ENCODE results near the gene ANP32B. TPM values are rescaled to one million over a fixed set of nuclear protein-coding genes. Genes with fewer than 3 reads are reported as not detected.

ANP32B gene
- total and polyA plus RNA-seq, 2 experiments from 2014 or later, result 13.1 to 114 TPM

- Histone ChIP-seq H4K20me1 (replicated peaks; ENCODE audit: insufficient read depth) (no peaks in the 10 kb centered on the region), H3K79me2 (replicated peaks; ENCODE audit: insufficient read depth) (no peaks in the 10 kb centered on the region), H3K27ac (ENCODE audit: low read depth) (no peak overlapping the region), H3K27me3 (ENCODE audit: insufficient read depth) (no peaks in the 10 kb centered on the region), H3K36me3 (ENCODE audit: insufficient read depth) (no peaks in the 10 kb centered on the region), H3K4me3 (no peak overlapping the region), H3K9me2 (ENCODE audit: insufficient read depth) (no peaks in the 10 kb centered on the region), H3K4me1 (ENCODE audit: insufficient read depth) (no peaks in the 10 kb centered on the region), H2AFZ (no peak overlapping the region), H3K4me2 (no peak overlapping the region), H3F3A (replicated peaks; ENCODE audit: low read depth) (no peaks in the 10 kb centered on the region)
- ATAC-seq, result no peak
- DNase-seq (ENCODE audit: low spot score), result no peak
- Mint-ChIP-seq H3K27ac (no peak overlapping the region), H3K9me3 (no peaks in the 10 kb centered on the region), H3K4me1 (peaks cover 8% of the 10 kb centered on the region; the same call in 2 of the 3 replicates), H3K36me3 (ENCODE audit: low read depth) (no peaks in the 10 kb centered on the region), H3K27me3 (ENCODE audit: insufficient read depth, low read depth, poor library complexity) (peaks cover 5% of the 10 kb centered on the region), H3K4me3 (no peak overlapping the region)
- TF ChIP-seq NANOG (IDR thresholded peaks at IDR 0.05; ENCODE audit: borderline replicate concordance) (no peak), STAT1 (IDR thresholded peaks at IDR 0.05; ENCODE audit: unreplicated experiment) (no peak), REST (IDR thresholded peaks at IDR 0.05; ENCODE audit: unreplicated experiment) (no peak), ZNF114 (CRISPR knock-in tag; IDR thresholded peaks at IDR 0.05) (no peak), EZH2 (IDR thresholded peaks at IDR 0.05; ENCODE audit: low read depth, unreplicated experiment) (no peak), JUNB (IDR thresholded peaks at IDR 0.05; ENCODE audit: unreplicated experiment) (no peak), EZH2phosphoT487 (IDR thresholded peaks at IDR 0.05; ENCODE audit: unreplicated experiment) (no peak), ZNF331 (CRISPR knock-in tag; IDR thresholded peaks at IDR 0.05; ENCODE audit: low read depth) (no peak), CREB1 (CRISPR knock-in tag; IDR thresholded peaks at IDR 0.05; ENCODE audit: low read depth) (no peak), POLR2AphosphoS5 (IDR thresholded peaks at IDR 0.05; ENCODE audit: low read depth) (no peak)
- TF ChIP-seq, protein P1, sequence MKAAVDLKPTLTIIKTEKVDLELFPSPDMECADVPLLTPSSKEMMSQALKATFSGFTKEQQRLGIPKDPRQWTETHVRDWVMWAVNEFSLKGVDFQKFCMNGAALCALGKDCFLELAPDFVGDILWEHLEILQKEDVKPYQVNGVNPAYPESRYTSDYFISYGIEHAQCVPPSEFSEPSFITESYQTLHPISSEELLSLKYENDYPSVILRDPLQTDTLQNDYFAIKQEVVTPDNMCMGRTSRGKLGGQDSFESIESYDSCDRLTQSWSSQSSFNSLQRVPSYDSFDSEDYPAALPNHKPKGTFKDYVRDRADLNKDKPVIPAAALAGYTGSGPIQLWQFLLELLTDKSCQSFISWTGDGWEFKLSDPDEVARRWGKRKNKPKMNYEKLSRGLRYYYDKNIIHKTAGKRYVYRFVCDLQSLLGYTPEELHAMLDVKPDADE (IDR thresholded peaks at IDR 0.05), result no peak
- TF ChIP-seq, protein P2, sequence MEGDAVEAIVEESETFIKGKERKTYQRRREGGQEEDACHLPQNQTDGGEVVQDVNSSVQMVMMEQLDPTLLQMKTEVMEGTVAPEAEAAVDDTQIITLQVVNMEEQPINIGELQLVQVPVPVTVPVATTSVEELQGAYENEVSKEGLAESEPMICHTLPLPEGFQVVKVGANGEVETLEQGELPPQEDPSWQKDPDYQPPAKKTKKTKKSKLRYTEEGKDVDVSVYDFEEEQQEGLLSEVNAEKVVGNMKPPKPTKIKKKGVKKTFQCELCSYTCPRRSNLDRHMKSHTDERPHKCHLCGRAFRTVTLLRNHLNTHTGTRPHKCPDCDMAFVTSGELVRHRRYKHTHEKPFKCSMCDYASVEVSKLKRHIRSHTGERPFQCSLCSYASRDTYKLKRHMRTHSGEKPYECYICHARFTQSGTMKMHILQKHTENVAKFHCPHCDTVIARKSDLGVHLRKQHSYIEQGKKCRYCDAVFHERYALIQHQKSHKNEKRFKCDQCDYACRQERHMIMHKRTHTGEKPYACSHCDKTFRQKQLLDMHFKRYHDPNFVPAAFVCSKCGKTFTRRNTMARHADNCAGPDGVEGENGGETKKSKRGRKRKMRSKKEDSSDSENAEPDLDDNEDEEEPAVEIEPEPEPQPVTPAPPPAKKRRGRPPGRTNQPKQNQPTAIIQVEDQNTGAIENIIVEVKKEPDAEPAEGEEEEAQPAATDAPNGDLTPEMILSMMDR (conservative IDR thresholded peaks at IDR 0.05; ENCODE audit: low read depth in 2 of 2), result no peak
- TF ChIP-seq, protein P3, sequence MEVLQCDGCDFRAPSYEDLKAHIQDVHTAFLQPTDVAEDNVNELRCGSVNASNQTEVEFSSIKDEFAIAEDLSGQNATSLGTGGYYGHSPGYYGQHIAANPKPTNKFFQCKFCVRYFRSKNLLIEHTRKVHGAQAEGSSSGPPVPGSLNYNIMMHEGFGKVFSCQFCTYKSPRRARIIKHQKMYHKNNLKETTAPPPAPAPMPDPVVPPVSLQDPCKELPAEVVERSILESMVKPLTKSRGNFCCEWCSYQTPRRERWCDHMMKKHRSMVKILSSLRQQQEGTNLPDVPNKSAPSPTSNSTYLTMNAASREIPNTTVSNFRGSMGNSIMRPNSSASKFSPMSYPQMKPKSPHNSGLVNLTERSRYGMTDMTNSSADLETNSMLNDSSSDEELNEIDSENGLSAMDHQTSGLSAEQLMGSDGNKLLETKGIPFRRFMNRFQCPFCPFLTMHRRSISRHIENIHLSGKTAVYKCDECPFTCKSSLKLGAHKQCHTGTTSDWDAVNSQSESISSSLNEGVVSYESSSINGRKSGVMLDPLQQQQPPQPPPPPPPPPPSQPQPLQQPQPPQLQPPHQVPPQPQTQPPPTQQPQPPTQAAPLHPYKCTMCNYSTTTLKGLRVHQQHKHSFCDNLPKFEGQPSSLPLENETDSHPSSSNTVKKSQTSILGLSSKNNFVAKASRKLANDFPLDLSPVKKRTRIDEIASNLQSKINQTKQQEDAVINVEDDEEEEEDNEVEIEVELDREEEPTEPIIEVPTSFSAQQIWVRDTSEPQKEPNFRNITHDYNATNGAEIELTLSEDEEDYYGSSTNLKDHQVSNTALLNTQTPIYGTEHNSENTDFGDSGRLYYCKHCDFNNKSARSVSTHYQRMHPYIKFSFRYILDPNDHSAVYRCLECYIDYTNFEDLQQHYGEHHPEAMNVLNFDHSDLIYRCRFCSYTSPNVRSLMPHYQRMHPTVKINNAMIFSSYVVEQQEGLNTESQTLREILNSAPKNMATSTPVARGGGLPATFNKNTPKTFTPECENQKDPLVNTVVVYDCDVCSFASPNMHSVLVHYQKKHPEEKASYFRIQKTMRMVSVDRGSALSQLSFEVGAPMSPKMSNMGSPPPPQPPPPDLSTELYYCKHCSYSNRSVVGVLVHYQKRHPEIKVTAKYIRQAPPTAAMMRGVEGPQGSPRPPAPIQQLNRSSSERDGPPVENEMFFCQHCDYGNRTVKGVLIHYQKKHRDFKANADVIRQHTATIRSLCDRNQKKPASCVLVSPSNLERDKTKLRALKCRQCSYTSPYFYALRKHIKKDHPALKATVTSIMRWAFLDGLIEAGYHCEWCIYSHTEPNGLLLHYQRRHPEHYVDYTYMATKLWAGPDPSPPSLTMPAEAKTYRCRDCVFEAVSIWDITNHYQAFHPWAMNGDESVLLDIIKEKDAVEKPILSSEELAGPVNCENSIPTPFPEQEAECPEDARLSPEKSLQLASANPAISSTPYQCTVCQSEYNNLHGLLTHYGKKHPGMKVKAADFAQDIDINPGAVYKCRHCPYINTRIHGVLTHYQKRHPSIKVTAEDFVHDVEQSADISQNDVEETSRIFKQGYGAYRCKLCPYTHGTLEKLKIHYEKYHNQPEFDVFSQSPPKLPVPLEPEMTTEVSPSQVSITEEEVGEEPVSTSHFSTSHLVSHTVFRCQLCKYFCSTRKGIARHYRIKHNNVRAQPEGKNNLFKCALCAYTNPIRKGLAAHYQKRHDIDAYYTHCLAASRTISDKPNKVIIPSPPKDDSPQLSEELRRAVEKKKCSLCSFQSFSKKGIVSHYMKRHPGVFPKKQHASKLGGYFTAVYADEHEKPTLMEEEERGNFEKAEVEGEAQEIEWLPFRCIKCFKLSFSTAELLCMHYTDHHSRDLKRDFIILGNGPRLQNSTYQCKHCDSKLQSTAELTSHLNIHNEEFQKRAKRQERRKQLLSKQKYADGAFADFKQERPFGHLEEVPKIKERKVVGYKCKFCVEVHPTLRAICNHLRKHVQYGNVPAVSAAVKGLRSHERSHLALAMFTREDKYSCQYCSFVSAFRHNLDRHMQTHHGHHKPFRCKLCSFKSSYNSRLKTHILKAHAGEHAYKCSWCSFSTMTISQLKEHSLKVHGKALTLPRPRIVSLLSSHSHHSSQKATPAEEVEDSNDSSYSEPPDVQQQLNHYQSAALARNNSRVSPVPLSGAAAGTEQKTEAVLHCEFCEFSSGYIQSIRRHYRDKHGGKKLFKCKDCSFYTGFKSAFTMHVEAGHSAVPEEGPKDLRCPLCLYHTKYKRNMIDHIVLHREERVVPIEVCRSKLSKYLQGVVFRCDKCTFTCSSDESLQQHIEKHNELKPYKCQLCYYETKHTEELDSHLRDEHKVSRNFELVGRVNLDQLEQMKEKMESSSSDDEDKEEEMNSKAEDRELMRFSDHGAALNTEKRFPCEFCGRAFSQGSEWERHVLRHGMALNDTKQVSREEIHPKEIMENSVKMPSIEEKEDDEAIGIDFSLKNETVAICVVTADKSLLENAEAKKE (CRISPR knock-in tag; IDR thresholded peaks at IDR 0.05), result no peak
Measured at GRCh38 chr9:98040212-98040611, 57.1 kb downstream of the ANP32B start.

Measured in GM23338 (cell line).